GM21423 (cell line): Measurements from ENCODE around the gene ORAI2.

Source experiments
- ATAC-seq: cut with Tn5 transposase; IDR thresholded peaks from one replicate; pipeline ENCODE4 v1.9.1; 2021; ENCODE audit warnings: mild to moderate bottlenecking, moderate library complexity; ENCODE audit not compliant: unreplicated experiment

The ORAI2 gene

GRCh38 chr7:102413611-102414010, 19.8 kb upstream of the ORAI2 start:
- ATAC-seq = no peak

- ATAC-seq = peak; percentile 57
Observed at GRCh38 chr7:102415685-102416225, 17.6 kb upstream of the ORAI2 start.

GRCh38 chr7:102416406-102416805, 17.0 kb upstream of the ORAI2 start:
- no peak for ATAC-seq

DNA sequence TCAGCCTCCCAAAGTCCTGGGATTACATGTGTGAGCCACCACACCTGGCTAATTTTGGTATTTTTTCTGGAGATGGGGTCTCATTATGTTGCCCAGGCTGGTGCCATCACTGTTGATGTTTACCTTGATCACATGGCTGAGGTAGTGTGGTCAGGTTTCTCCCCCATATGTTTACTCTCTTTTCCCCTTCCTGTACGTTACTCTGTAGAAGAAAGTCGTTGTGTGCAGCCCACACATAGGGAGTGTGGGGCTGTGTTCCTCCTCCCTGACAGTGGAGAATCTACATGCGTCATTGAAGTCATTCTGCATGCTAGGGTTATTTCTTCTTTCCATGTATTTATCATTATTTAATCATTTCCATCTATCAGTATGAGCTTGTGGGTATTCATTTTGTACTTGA, 16.3 kb upstream of the ORAI2 start:
- no peak for ATAC-seq

GRCh38 chr7:102418592-102418991, 14.8 kb upstream of the ORAI2 start:
- no peak for ATAC-seq

- no peak for ATAC-seq
Observed at GRCh38 chr7:102421706-102422240, 11.6 kb upstream of the ORAI2 start.

DNA sequence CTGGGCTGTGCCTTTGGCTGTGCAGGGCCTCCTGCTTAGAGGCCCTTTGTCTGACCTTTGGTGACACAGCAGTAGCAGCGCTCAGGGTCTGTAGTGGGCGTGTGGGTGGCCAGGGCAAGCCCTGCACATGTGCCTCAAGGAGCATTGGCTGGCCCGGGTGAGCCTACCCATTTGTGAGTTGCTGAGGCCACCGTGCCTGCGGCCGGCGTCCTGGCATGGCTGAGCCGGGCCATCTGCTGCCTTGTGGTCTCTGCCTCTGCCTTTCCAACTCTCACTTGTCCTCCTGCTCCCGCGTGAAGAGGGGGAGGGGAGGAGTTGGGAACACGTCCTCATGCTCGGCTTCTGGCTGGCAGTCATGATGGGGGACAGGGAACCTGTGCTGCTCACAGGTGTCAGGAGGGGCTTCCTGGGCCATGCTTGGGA, 9.2 kb upstream of the ORAI2 start:
- no peak for ATAC-seq

- ATAC-seq = no peak
Observed at GRCh38 chr7:102424787-102425218, 8.6 kb upstream of the ORAI2 start.

DNA sequence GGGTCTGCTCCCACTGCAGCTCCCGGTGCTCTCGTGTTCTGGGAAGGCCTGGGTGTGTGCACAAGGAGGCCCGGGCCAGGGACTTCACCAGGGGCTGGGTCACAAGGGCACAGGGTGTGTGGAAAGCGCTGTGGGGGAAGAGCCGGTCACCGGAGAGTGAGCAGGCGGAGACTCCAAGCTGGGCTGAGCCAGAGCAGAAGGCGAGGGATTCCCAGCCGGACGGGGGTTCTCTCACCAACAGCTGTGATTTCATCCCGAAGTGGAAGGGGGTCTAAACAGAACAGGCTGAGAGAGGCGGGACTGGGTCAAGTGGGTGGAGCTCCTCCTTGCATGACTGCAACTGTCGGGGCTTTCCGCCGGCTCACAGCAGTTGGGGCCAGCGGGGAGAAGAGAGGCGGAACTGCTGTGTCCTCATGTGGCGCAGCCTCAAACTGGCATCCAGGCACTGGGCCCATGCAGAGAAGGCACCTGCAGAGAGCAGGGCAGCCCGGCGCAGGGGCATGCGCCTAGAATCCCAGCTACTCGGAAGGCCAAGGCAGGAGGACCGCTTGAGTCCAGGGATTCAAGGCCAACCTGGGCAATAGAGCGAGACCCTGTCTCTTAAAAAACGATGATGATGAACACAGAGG, 7.6 kb upstream of the ORAI2 start:
- ATAC-seq = peak; percentile 67

GRCh38 chr7:102426268-102427018, 6.9 kb upstream of the ORAI2 start:
- ATAC-seq = peak; percentile 49

DNA sequence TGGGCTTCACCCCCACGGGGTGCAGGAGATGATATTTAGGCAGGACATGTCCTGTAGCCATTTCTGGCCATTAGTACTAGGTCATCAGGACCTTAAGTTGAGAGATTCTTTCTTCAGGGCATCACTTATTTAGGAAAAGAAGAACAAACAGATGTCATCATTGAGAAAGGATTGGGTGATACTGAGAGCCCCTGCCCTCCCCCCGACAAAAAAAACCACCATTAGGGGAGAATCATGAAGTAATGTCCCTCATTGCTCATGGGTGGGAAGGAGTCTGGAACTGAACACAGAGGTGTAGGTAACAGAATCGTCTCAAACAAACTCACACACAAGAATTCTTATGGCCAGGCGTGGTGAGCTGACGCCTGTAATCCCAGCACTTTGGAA, 6.4 kb upstream of the ORAI2 start:
- ATAC-seq = no peak

- no peak for ATAC-seq
Observed at GRCh38 chr7:102429141-102429899, 4.1 kb upstream of the ORAI2 start.

- ATAC-seq = no peak
Observed at GRCh38 chr7:102431617-102432298, 1.6 kb upstream of the ORAI2 start.

GRCh38 chr7:102432442-102433218, 745 bp upstream of the ORAI2 start:
- ATAC-seq = peak; percentile 27

- ATAC-seq = no peak
Observed at GRCh38 chr7:102434039-102434486, 688 bp downstream of the ORAI2 start.

- ATAC-seq = no peak
Observed at GRCh38 chr7:102436118-102436517, 2.7 kb downstream of the ORAI2 start.

DNA sequence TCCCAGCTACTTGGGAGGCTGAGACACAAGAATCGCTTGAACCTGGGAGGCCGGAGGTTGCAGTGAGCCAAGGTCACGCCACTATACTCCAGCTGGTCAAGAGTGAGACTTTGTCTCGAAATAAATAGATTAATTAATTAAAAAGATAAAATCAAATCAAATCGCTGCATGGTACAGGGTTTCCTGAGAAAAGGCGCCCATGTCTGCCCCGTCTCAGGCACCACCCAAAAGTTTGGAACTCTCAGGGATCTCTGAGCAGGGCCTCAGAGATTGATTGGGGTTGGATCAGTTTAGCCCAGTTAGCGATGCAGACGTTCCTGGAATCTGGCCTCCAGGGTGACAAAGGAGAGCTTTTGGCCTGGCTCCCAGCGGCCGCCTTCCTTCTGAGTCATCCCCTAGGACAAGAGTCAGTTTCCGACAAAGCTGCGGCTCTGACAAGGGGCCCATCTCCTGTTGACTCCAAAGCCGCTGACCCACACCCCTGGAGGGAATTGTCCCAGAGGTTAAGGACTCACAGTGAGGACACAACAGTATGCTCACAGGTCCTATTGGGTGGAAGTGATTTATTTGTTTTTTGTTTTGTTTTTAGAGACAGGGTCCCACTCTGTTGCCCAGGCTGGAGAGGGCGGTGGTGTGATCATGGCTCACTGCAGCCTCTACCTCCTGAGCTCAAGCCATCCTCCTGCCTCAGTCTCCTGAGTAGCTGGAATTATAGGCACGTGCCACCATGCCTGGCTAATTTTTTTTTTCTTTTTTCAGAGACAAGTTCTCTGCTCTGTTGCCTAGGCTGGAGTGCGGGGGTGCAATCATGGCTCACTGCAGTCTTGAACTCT, 6.8 kb downstream of the ORAI2 start:
- no peak for ATAC-seq

- peak; percentile 43 for ATAC-seq
Observed at GRCh38 chr7:102444961-102445673, 11.7 kb downstream of the ORAI2 start.
